ENCODE measurements around the gene TNFRSF8.
"Not testable (repeated sequence)": the region's sequence is repeated elsewhere in the genome, so short reads cannot be mapped to it uniquely, and the experiment has no call there.

TNFRSF8 gene

GRCh38 chr1:12096615-12097014, 33.5 kb downstream of the TNFRSF8 start:
- TF ChIP-seq CTCF (IDR thresholded peaks at IDR 0.05; ENCODE audit: borderline replicate concordance, control extremely low read depth, extremely low read depth, insufficient read depth, missing control alignments): no peak
- in situ Hi-C loops (cut with MboI; ENCODE audit: low sequenced_read_pairs, unreplicated experiment): no loop called here
- no peak for DNase-seq (ENCODE audit: low spot score)

GRCh38 chr1:12097321-12097720, 34.2 kb downstream of the TNFRSF8 start:
- DNase-seq (ENCODE audit: low spot score): no peak
- in situ Hi-C loops (cut with MboI; ENCODE audit: low sequenced_read_pairs, unreplicated experiment): no loop called here
- no peak for TF ChIP-seq CTCF (IDR thresholded peaks at IDR 0.05; ENCODE audit: borderline replicate concordance, control extremely low read depth, extremely low read depth, insufficient read depth, missing control alignments)

GRCh38 chr1:12098786-12099185, 35.7 kb downstream of the TNFRSF8 start:
- DNase-seq (ENCODE audit: low spot score): no peak
- in situ Hi-C loops (cut with MboI; ENCODE audit: low sequenced_read_pairs, unreplicated experiment): no loop called here
- no peak for TF ChIP-seq CTCF (IDR thresholded peaks at IDR 0.05; ENCODE audit: borderline replicate concordance, control extremely low read depth, extremely low read depth, insufficient read depth, missing control alignments)

GRCh38 chr1:12099610-12100009, 36.5 kb downstream of the TNFRSF8 start:
- in situ Hi-C loops (cut with MboI; ENCODE audit: low sequenced_read_pairs, unreplicated experiment): loop anchor here (25.0 kb wide), 1 partner anchor 513 kb away; the partner anchor contains the start of gene DHRS3
- no peak for TF ChIP-seq CTCF (IDR thresholded peaks at IDR 0.05; ENCODE audit: borderline replicate concordance, control extremely low read depth, extremely low read depth, insufficient read depth, missing control alignments)
- no peak for DNase-seq (ENCODE audit: low spot score)

- no peak for DNase-seq (ENCODE audit: low spot score)
- in situ Hi-C loops (cut with MboI; ENCODE audit: low sequenced_read_pairs, unreplicated experiment): loop anchor here (25.0 kb wide), 1 partner anchor 512 kb away; the partner anchor contains the start of gene DHRS3
- TF ChIP-seq CTCF (IDR thresholded peaks at IDR 0.05; ENCODE audit: borderline replicate concordance, control extremely low read depth, extremely low read depth, insufficient read depth, missing control alignments): no peak
Measured at GRCh38 chr1:12100071-12100470, 37.0 kb downstream of the TNFRSF8 start.

- not testable (repeated sequence) for DNase-seq (ENCODE audit: low spot score)
- in situ Hi-C loops (cut with MboI; ENCODE audit: low sequenced_read_pairs, unreplicated experiment): loop anchor here (25.0 kb wide), 1 partner anchor 511 kb away; the partner anchor contains the start of gene DHRS3
Measured at GRCh38 chr1:12101120-12101519, 38.0 kb downstream of the TNFRSF8 start.

- in situ Hi-C loops (cut with MboI; ENCODE audit: low sequenced_read_pairs, unreplicated experiment): loop anchor here (25.0 kb wide), 1 partner anchor 510 kb away; the partner anchor contains the start of gene DHRS3
- no peak for DNase-seq (ENCODE audit: low spot score)
- no peak for TF ChIP-seq CTCF (IDR thresholded peaks at IDR 0.05; ENCODE audit: borderline replicate concordance, control extremely low read depth, extremely low read depth, insufficient read depth, missing control alignments)
Measured at GRCh38 chr1:12102066-12102465, 39.0 kb downstream of the TNFRSF8 start.

Measured in GM13976 (cell line).